ENCODE measurements around the gene ART5. TPM values are rescaled to one million over a fixed set of nuclear protein-coding genes. Genes with fewer than 3 reads are reported as not detected.

ART5 gene
- total and polyA plus RNA-seq, 9 of the 15 experiments (the other 6 are each of a cell fraction or from before 2014, with no cell fraction given), result 0.08 to 0.59 (median 0.33) TPM

DNA sequence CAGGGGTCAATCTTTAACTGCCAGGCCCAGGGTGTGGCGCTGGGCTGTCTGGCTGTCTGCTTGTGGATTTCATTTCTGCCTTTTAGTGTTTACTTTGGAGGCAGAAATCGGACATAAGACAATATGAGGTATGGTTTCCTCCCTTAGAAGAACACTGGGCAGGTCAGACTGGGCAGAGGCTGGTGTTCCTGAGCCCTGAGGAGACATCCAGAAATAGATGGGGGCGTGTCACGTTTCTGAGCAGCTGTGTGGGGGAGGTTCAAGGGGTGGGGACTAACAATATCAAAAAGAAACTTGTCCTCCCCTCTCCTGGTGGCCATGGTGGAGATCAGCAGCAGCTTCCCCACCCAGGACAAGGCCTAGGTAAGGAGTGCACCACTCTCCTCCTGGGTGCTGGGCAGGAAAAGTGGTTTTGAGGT lies 3.0 kb upstream of the ART5 start, which contains the start of gene ART1 (continued):
- TF ChIP-seq, protein P1, sequence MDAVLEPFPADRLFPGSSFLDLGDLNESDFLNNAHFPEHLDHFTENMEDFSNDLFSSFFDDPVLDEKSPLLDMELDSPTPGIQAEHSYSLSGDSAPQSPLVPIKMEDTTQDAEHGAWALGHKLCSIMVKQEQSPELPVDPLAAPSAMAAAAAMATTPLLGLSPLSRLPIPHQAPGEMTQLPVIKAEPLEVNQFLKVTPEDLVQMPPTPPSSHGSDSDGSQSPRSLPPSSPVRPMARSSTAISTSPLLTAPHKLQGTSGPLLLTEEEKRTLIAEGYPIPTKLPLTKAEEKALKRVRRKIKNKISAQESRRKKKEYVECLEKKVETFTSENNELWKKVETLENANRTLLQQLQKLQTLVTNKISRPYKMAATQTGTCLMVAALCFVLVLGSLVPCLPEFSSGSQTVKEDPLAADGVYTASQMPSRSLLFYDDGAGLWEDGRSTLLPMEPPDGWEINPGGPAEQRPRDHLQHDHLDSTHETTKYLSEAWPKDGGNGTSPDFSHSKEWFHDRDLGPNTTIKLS (IDR thresholded peaks at IDR 0.05; ENCODE audit: borderline replicate concordance, low read depth), result no peak
- TF ChIP-seq CBFA2T3 (IDR thresholded peaks at IDR 0.05) (peak; percentile 33; the same call in 1 of the 2 replicates), ELF1 (tag; IDR thresholded peaks at IDR 0.05) (no peak), SP1 (CRISPR knock-in tag; IDR thresholded peaks at IDR 0.05) (0 out of 2 replicates have a peak, but pooled peaks have one; percentile 47), NR2C1 (IDR thresholded peaks at IDR 0.05) (peak; percentile 76), NR2C1 (tag; IDR thresholded peaks at IDR 0.05) (no peak), ZNF316 (IDR thresholded peaks at IDR 0.05) (no peak), ZNF764 (CRISPR knock-in tag; IDR thresholded peaks at IDR 0.05; ENCODE audit: low read depth) (no peak), MEF2A (IDR thresholded peaks at IDR 0.05; ENCODE audit: control insufficient read depth, low read depth, low read length) (peak; percentile 89)
- TF ChIP-seq, protein P2, sequence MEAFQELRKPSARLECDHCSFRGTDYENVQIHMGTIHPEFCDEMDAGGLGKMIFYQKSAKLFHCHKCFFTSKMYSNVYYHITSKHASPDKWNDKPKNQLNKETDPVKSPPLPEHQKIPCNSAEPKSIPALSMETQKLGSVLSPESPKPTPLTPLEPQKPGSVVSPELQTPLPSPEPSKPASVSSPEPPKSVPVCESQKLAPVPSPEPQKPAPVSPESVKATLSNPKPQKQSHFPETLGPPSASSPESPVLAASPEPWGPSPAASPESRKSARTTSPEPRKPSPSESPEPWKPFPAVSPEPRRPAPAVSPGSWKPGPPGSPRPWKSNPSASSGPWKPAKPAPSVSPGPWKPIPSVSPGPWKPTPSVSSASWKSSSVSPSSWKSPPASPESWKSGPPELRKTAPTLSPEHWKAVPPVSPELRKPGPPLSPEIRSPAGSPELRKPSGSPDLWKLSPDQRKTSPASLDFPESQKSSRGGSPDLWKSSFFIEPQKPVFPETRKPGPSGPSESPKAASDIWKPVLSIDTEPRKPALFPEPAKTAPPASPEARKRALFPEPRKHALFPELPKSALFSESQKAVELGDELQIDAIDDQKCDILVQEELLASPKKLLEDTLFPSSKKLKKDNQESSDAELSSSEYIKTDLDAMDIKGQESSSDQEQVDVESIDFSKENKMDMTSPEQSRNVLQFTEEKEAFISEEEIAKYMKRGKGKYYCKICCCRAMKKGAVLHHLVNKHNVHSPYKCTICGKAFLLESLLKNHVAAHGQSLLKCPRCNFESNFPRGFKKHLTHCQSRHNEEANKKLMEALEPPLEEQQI (IDR thresholded peaks at IDR 0.05), result no peak
- TF ChIP-seq, protein P3, sequence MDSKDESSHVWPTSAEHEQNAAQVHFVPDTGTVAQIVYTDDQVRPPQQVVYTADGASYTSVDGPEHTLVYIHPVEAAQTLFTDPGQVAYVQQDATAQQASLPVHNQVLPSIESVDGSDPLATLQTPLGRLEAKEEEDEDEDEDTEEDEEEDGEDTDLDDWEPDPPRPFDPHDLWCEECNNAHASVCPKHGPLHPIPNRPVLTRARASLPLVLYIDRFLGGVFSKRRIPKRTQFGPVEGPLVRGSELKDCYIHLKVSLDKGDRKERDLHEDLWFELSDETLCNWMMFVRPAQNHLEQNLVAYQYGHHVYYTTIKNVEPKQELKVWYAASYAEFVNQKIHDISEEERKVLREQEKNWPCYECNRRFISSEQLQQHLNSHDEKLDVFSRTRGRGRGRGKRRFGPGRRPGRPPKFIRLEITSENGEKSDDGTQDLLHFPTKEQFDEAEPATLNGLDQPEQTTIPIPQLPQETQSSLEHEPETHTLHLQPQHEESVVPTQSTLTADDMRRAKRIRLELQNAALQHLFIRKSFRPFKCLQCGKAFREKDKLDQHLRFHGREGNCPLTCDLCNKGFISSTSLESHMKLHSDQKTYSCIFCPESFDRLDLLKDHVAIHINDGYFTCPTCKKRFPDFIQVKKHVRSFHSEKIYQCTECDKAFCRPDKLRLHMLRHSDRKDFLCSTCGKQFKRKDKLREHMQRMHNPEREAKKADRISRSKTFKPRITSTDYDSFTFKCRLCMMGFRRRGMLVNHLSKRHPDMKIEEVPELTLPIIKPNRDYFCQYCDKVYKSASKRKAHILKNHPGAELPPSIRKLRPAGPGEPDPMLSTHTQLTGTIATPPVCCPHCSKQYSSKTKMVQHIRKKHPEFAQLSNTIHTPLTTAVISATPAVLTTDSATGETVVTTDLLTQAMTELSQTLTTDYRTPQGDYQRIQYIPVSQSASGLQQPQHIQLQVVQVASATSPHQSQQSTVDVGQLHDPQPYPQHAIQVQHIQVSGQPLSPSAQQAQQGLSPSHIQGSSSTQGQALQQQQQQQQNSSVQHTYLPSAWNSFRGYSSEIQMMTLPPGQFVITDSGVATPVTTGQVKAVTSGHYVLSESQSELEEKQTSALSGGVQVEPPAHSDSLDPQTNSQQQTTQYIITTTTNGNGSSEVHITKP (IDR thresholded peaks at IDR 0.05; ENCODE audit: partially characterized antibody), result peak; percentile 48
